Activated CD4-positive, alpha-beta T cell treated with anti-CD3 and anti-CD28 coated beads for 1 hour (primary cell): ENCODE results near the gene FSD2.
A peak's percentile ranks its signal among the peaks of the same experiment; 100 is the strongest.
"Not testable (repeated sequence)": the region's sequence is repeated elsewhere in the genome, so short reads cannot be mapped to it uniquely, and the experiment has no call there.

Experiments used
- DNase-seq: peaks from one replicate; pipeline ENCODE4 v3.0.0-alpha.2; 2020

FSD2 gene

GRCh38 chr15:82792068-82792467 is 13.8 kb downstream of the FSD2 start:
- DNase-seq = no peak

- DNase-seq = no peak
Measured at GRCh38 chr15:82790321-82790720, 15.5 kb downstream of the FSD2 start.

DNA sequence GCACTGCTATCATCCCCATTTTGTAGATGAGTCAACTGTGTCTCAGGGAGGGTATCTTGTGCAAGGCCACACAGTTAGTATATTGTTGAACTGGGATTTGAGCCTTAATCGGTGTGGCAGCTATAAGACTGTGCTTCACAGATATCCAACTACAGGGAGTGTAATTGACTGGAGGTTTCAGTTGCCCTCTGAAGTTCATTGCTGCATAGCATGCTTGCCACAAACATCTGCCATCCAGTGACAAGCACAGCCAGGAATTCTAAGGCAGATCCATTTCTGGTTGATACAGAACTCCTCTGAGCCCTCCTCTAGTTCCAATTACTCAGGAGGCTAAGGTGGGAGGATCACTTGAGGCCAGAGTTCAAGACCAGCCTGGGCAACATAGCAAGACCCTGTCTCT is 16.4 kb downstream of the FSD2 start:
- DNase-seq = no peak

DNA sequence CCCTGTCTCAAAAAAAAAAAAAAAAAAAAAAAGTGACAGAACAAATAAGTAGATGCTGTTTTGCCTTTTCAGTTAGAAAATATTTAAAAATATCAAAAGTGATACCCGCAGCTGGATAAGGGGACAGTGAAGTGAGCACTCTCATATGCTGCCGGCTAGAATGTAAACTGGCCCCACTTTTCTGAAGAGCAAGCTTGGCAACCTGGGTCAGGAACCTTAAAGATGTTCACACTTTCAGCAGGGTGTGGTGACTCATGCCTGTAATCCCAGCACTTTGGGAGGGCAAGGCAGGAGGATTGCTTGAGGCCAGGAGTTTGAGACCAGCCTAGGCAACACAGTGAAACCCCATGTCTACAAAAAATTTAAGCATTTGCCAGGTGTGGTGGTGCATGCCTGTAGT is 17.4 kb downstream of the FSD2 start:
- no peak for DNase-seq

GRCh38 chr15:82781349-82781748 is 24.5 kb downstream of the FSD2 start:
- no peak for DNase-seq

- no peak for DNase-seq
Measured at GRCh38 chr15:82778755-82779154, 27.1 kb downstream of the FSD2 start.

DNA sequence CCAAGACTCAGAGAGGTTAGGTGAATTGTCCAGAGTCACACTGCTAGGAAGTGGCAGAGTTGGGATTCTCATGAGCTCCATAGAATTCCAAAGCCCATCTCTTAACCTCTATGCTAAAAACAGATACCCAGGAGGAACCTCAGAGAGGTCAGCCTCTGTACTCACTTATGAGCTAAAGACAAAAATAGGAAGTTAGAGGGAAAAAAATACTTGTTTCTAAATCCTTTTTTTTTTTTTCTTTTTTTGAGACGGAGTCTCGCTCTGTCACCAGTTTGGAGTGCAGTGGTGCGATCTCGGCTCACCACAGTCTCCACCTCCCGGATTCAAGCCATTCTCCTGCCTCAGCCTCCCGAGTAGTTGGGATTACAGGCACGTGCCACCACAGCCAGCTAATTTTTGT is 31.4 kb downstream of the FSD2 start:
- no peak for DNase-seq

DNA sequence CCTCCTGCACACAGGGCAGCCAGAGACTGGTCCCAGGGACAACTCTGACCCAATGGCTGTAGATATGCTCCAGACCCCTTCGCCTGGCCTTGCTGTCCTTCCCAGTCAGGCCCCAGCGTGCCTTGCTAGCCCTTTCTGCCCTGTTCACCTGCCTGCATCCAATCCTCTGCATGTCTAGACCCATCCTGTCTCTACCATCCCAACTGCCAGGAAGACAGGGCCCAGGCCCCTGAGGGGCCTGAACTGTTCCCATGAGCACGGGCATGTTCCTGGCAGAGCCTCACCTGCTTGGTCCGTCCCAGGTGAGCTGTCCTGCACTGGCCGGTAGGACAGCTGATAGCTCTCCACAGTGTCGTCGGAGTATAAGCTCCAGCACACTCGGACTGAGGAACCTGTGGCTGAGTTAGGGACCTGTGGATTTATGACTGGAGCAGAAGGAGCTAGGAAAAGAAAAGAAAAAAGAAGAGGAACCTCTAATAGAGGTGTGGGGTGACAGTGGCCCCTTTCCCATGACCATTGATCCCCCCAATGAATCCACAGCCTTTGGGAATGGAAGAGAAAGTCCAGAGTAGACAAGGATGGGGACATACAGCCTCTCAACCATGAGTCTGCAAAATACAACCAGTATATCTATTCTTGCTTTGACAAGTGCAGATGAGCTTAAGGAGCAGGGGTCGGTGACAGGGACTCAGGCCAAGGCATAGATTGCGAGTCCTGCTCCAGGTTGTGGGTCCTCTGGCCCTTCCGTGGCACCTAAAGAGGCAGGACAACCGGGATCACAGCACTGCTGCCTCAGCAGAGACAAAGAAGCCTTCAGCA is 33.9 kb downstream of the FSD2 start:
- DNase-seq = no peak

GRCh38 chr15:82768414-82769054 is 37.3 kb downstream of the FSD2 start:
- DNase-seq = no peak

DNA sequence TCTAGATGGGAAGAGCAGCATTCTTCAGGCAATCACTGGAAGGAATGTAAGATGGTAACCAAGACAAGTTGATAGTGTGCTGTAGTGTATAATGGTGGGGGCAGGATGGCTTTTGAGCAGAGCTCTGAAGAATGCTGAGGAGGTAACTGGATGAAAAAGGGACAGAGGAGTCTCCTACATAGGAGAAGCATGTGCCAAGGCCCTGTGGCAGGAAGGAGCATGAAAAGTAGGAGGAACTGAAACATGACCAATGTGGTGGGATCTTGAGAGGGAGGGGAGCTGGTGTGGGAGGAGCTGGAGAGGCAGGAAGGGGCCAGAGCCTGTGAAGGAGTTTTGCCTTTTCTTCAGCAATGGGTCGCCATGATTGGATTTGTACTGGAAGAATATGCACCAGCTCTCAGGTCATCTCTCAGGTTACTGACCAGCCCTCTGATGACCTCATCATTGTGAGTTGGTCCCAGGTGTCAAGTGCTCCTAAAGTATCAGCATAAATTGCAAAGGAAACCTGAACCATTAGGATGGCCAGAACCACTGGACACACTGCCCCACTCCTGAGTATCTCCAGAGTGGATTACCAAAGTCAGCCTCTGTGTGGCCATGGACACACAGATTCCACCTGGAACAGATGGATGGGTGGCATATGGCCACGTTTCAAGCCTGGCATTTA is 38.6 kb downstream of the FSD2 start:
- no peak for DNase-seq

GRCh38 chr15:82766201-82766600 is 39.7 kb downstream of the FSD2 start:
- DNase-seq = not testable (repeated sequence)

- no peak for DNase-seq
Measured at GRCh38 chr15:82764740-82765139, 41.1 kb downstream of the FSD2 start.

DNA sequence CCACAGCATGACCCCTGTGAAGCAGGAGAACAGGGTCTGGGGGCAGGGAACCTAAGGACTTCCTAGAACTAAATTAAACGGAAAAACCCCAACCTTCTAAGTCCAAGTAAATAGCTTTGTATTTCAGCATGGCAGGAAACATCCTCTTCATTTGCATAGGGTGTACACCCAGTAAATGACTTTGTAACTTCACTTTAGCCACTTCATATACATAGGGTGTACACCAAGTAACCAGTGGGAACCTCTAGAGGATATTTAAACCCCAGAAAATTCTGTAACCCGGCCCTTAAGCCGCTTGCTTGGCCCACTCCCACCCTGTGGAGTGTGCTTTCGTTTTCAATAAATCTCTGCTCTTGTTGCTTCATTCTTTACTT is 41.8 kb downstream of the FSD2 start:
- no peak for DNase-seq

DNA sequence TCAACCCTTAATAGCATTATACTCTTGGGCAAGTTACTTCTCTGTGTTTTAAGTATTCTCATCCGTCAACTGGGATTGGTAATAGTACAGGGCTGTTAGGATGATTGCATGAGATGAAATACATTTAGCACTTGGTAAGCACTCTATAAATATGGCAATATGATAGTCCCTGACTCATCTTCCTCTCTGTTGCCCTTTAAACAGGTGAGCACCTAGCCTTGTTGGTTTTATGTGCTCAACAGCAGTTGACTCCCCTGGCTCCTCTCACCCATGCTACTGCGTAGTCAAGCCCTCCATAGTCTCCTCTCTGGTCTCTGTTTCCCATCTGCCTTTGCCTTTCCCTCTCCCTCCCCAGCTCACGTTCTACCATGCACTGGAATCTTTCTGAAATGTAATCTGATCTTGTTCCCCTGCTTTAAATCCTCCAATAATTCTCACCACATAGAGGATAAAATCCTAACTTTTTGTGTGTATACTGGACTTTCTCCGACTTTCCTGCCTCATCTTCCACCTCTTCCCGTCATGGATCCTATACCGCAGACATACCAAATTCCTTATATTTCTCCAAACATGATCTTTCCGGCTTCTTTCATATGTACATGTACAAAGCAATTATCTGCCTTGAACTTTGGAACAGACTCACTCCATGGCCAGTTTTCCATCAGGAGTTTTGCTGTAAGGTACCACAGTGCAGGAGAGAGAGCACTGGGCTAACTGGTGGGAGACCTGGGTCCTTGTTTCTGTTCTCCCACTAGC is 42.3 kb downstream of the FSD2 start:
- no peak for DNase-seq

- no peak for DNase-seq
Measured at GRCh38 chr15:82751308-82751707, 54.6 kb downstream of the FSD2 start.

- no peak for DNase-seq
Measured at GRCh38 chr15:82750831-82751180, 55.1 kb downstream of the FSD2 start.

- peak; percentile 69 for DNase-seq
Measured at GRCh38 chr15:82749951-82750830, 55.7 kb downstream of the FSD2 start.

- DNase-seq = no peak
Measured at GRCh38 chr15:82748315-82748714, 57.6 kb downstream of the FSD2 start.

DNA sequence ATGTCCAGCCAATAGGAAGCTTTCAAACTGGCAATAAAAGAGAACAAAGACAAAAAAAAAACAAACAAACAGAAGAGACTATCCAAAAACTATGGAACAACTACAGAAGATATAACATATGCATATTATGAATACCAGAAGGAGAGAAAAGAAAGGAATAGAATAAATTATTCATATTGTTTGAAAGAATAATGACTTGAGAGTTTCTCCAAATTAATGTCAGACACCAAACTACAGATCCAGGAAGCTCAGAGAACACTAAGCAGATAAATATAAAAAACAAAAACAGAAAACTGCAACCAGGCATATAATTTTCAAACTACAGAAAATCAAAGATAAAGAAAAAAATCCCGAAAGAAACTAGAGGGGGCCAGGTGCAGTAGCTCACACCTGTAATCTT is 62.1 kb downstream of the FSD2 start:
- DNase-seq = no peak

DNA sequence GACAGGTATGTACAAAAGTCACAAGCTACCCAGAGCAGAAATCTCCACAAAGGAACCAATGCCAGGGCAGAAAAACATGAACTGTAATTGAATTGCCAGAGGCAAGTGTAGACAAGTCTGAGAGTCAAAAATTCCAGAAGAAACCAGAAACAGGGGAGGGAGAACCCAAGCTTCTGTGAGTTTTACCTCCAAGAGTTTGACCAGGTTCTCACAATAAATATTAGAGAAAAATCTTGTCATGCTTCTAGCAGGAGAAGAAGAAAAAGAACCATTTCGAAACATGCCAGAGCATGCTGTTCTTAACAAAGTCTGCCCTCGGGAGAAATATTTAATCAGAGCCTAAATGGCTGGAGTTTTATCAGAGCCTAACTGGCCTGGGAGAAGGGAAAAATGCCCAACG is 63.7 kb downstream of the FSD2 start:
- no peak for DNase-seq

- no peak for DNase-seq
Measured at GRCh38 chr15:82739086-82739485, 66.8 kb downstream of the FSD2 start.

DNA sequence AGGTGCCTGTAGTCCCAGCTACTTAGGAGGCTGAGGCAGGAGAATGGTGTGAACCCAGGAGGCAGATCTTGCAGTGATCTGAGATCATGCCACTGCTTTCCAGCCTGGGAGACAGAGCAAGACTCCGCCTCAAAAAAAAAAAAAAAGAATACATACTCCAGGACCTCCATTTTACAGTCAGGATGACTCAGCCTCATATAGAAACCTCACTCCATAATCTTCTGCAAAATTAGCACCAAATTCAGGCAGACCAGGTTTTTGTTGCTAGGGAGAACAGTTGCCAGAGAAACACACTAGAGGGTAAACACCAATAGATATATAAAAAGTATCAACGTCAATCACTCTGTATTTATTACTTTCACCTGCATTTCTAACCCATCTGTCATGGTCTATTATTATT is 67.9 kb downstream of the FSD2 start:
- DNase-seq = no peak

DNA sequence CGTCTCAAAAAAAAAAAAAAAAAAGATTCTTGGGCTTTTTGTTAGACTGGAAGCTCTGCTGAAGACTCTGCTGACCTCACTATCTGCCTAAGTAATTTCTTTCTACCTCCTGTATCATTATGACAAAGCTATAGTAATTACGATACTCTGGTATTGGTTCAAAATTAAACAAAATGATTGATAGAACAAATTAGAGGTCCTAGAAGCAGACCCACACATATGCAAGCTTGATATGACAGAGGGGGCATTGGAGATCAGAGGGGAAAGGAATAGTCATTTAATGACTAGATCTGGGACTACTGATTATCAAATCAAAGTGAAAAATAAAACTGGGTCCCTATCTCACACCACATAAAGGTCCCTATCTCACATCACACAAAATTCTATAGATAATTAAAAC is 74.3 kb downstream of the FSD2 start:
- no peak for DNase-seq
